Nephron (organoid): ENCODE data around the gene ARHGEF16.

Source experiments
- H3K27ac Mint-ChIP-seq, 3 experiments: 2 replicates each; pipeline ENCODE4 v1.8.0; 2020; ENCODE audit warnings: mixed read lengths in 3 of 3, mild to moderate bottlenecking in 2 of 3, moderate library complexity in 1 of 3
- H3K27me3 Mint-ChIP-seq: 2 replicates; pipeline ENCODE4 v1.8.0; 2021; ENCODE audit warnings: low read depth, mild to moderate bottlenecking, moderate library complexity, mixed read lengths
- H3K36me3 Mint-ChIP-seq: 2 replicates; pipeline ENCODE4 v1.8.0; 2020; ENCODE audit warnings: low read depth, mixed read lengths
- H3K4me1 Mint-ChIP-seq: 2 replicates; pipeline ENCODE4 v1.8.0; 2020; ENCODE audit warnings: mixed read lengths
- H3K4me3 Mint-ChIP-seq, 3 experiments: 2 replicates each; pipeline ENCODE4 v1.8.0; 2020; ENCODE audit warnings: mild to moderate bottlenecking in 3 of 3, mixed read lengths in 3 of 3, moderate library complexity in 2 of 3
- H3K9me3 Mint-ChIP-seq: 2 replicates; pipeline ENCODE4 v1.8.0; 2020; ENCODE audit warnings: mixed read lengths
- CTCF ChIP-seq, 3 experiments: fragments of 200-600 bp; sonication (generic); IDR thresholded peaks; one replicate each; pipeline ENCODE4 v1.5.0; 2021; ENCODE audit warnings: antibody characterized with exemption in 3 of 3; ENCODE audit not compliant: unreplicated experiment in 3 of 3

Gene ARHGEF16

DNA sequence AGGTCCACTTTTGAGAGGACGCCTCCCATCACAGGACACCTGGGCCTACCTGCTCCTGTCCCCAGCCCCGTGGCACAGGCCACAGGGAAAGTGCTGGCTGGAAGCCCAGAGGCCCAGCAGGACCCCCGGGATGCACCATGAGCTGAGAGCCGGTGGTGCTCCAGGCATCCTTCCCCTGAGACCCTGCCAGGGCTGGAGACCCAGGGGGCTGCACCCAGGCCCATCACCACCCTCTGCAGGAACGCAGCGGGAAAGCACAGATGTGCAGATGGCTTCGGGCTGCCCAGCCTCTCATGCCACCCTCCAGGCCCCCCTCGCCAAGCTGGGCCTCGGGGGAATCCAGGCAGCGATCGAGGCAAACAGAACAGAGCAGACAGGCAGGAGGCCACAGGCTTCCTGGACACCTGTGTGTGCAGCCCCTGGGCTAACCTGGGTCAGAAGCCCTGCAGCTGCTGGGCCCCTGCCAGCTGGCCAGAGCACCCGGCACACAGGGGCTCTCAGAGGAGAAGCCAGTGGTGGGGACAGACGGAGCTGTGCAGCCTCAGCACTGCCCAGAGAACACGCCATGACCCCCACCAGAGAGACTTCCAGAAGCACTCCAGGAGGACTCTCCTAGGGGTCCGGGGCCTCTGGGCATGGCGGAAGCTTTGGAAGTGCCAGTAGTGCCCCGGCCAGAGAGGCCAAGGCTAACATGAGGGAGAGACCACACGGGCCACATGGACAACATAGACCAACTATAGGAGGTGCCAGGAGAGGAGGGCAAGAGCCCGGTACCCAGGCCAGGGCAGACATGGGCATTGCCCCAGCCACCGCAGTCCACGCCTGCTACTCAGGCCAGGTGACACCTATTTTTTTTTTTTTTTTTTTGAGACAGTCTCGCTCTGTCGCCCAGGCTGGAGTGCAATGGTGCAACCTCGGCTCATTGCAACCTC is 71.4 kb downstream of the ARHGEF16 start:
- H3K27me3 Mint-ChIP-seq: peaks cover 4% of the 10 kb centered on the region
- H3K9me3 Mint-ChIP-seq: no peaks in the 10 kb centered on the region
- no peak overlapping the region for H3K4me3 Mint-ChIP-seq
- no peak for TF ChIP-seq CTCF (IDR thresholded peaks at IDR 0.05; ENCODE audit: unreplicated experiment in 3 of 3)
- peaks cover 22% of the 10 kb centered on the region for H3K4me1 Mint-ChIP-seq
- H3K36me3 Mint-ChIP-seq: no peaks in the 10 kb centered on the region
- H3K27ac Mint-ChIP-seq: no peak overlapping the region

- TF ChIP-seq CTCF (IDR thresholded peaks at IDR 0.05; ENCODE audit: unreplicated experiment in 3 of 3): no peak
- H3K4me1 Mint-ChIP-seq: peaks cover 31% of the 10 kb centered on the region
- peaks cover 11% of the 10 kb centered on the region for H3K27me3 Mint-ChIP-seq
- H3K4me3 Mint-ChIP-seq: no peak overlapping the region
- H3K36me3 Mint-ChIP-seq: no peaks in the 10 kb centered on the region
- H3K27ac Mint-ChIP-seq: no peak overlapping the region
- H3K9me3 Mint-ChIP-seq: no peaks in the 10 kb centered on the region
Observed at GRCh38 chr1:3527774-3528173, 73.3 kb downstream of the ARHGEF16 start.

- no peaks in the 10 kb centered on the region for H3K9me3 Mint-ChIP-seq
- H3K4me3 Mint-ChIP-seq: peak overlapping the region; percentile 46 to 69 (median 48)
- peaks cover 31% of the 10 kb centered on the region for H3K4me1 Mint-ChIP-seq
- TF ChIP-seq CTCF (IDR thresholded peaks at IDR 0.05; ENCODE audit: unreplicated experiment in 3 of 3): no peak
- H3K27ac Mint-ChIP-seq: no peak overlapping the region
- H3K27me3 Mint-ChIP-seq: peaks cover 11% of the 10 kb centered on the region
- no peaks in the 10 kb centered on the region for H3K36me3 Mint-ChIP-seq
Observed at GRCh38 chr1:3529099-3529729, 74.7 kb downstream of the ARHGEF16 start.

DNA sequence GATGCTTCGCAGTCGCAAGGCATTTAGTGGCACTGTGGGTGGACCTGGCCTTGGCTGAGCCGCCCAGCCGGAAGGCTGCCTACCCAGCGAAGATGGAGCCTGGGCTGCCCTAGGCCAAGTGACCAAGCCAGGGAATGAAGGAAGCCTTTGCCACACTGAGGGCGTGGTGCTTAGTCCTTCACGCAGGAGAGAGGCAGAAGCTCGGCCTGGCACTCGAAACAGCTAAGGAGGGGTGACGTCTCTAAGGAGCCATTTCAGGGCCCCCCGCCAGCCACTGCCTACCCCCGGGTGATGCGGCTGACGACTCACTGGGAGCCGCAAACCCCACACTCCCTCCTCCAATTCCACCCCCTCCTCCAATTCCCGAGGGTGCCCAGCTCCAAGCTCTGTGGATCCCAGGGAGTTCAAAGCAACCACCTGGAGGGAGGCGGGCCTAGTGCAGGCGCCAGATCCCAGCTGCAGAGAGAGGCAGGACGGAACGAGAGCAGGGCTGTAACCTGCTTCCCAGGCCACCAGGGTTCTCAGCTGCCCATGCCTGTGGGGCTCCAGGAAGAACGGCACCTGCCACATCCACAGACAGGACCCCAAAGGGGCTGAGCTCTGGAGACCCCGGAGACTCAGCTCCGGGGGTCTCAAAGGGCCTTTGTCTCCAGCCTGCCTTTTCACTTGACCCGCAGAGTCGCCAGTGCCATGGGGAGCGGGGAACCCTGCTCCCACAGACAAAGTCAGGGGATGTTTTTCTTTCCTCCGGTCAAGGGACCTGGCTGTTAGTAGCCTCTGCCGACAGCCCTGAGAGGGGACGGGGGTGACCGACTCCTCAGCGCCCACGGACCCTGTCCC is 75.8 kb downstream of the ARHGEF16 start:
- no peaks in the 10 kb centered on the region for H3K36me3 Mint-ChIP-seq
- peak overlapping the region; percentile 69 to 74 (median 72) for H3K4me3 Mint-ChIP-seq
- peaks cover 11% of the 10 kb centered on the region for H3K27me3 Mint-ChIP-seq
- no peaks in the 10 kb centered on the region for H3K9me3 Mint-ChIP-seq
- no peak for TF ChIP-seq CTCF (IDR thresholded peaks at IDR 0.05; ENCODE audit: unreplicated experiment in 3 of 3)
- H3K27ac Mint-ChIP-seq: no peak overlapping the region
- peaks cover 31% of the 10 kb centered on the region for H3K4me1 Mint-ChIP-seq
